K562 (cell line): ENCODE data around the gene SLC12A9. TPM values are rescaled to one million over a fixed set of nuclear protein-coding genes. Genes with fewer than 3 reads are reported as not detected.

Experiments
- HEY1 ChIP-seq: fragments of 250-450 bp; sonication (Bioruptor Pico); IDR thresholded peaks from 2 replicates; pipeline ENCODE4 v1.5.0; 2020; ENCODE audit warnings: mild to moderate bottlenecking, moderate library complexity, borderline replicate concordance
- MBD1 ChIP-seq: fragments of 250-450 bp; sonication (Bioruptor Pico); IDR thresholded peaks from 2 replicates; pipeline ENCODE4 v1.8.0; 2022; ENCODE audit warnings: inconsistent platforms
- MNT ChIP-seq, 2 experiments: fragments of 450-650 bp; conservative IDR thresholded peaks; 2 replicates each; pipeline ENCODE4 v1.6.1; 2017; ENCODE audit warnings: mild to moderate bottlenecking in 2 of 2, moderate library complexity in 2 of 2
- MTA1 ChIP-seq: fragments of 450-650 bp; IDR thresholded peaks from 2 replicates; pipeline ENCODE4 v1.6.1; 2017; ENCODE audit warnings: borderline replicate concordance
- NCOA2 ChIP-seq, 2 experiments: fragments of 450-650 bp; IDR thresholded peaks; 2 replicates each; pipeline ENCODE4 v1.6.1; 2018; ENCODE audit warnings: mild to moderate bottlenecking in 2 of 2, moderate library complexity in 1 of 2; ENCODE audit not compliant: partially characterized antibody in 2 of 2
- PRMT5 ChIP-seq: sonication (generic); formaldehyde crosslinking; IDR thresholded peaks from 2 replicates; pipeline ENCODE4 v1.5.0; 2020; ENCODE audit warnings: missing genetic modification reagents
- PTTG1 ChIP-seq: fragments of 450-650 bp; IDR thresholded peaks from 2 replicates; pipeline ENCODE4 v1.6.1; 2016; ENCODE audit warnings: low read depth, mild to moderate bottlenecking, missing genetic modification characterization, missing compliant biosample characterization
- SAFB2 ChIP-seq: fragments of 200-400 bp; formaldehyde crosslinking; IDR thresholded peaks from 2 replicates; pipeline ENCODE4 v1.6.1; 2018; ENCODE audit warnings: borderline replicate concordance, low read length, low read depth, moderate library complexity; ENCODE audit not compliant: severe bottlenecking
- SREBF1 ChIP-seq: fragments of 150-350 bp; IDR thresholded peaks from 2 replicates; pipeline ENCODE4 v1.6.1; 2014; ENCODE audit warnings: antibody characterized with exemption, low read depth, low read length, borderline replicate concordance
- TAF15 ChIP-seq: fragments of 200-400 bp; formaldehyde crosslinking; IDR thresholded peaks from 2 replicates; pipeline ENCODE4 v1.6.1; 2017; ENCODE audit warnings: mild to moderate bottlenecking, low read depth, low read length, moderate library complexity
- YY1 ChIP-seq, 3 experiments: IDR thresholded peaks; 2 replicates each; pipeline ENCODE4 v1.6.1; 2011; ENCODE audit warnings: low read length in 2 of 3, mild to moderate bottlenecking in 2 of 3, moderate library complexity in 2 of 3, borderline replicate concordance in 1 of 3, control low read depth in 1 of 3, low read depth in 1 of 3; ENCODE audit not compliant: insufficient read depth in 3 of 3, insufficient replicate concordance in 2 of 3, control insufficient read depth in 1 of 3, insufficient read length in 1 of 3; ENCODE audit errors: extremely low read depth in 1 of 3
- ZBTB40 ChIP-seq, 2 experiments: fragments of 450-650 bp in 1 of 2; sonication (generic) in 1 of 2; formaldehyde crosslinking in 1 of 2; IDR thresholded peaks; 2 replicates each; pipeline versions ENCODE4 v1.7.1 to v1.9.0; 2016 to 2022; ENCODE audit warnings: inconsistent platforms in 1 of 2, mild to moderate bottlenecking in 1 of 2, missing genetic modification reagents in 1 of 2
- polyA plus RNA-seq, 8 experiments: library from polyadenylated mRNA; depleted of rRNA in 4 of 8; stranded (reverse) in 5 of 8; unstranded in 3 of 8; fragments of >200 nt; fragmentation: Nextera tagmentation in 2 of 8; fragmentation: Illumina TruSeq in 1 of 8; extraction: Ambion mirVana in 2 of 8; extraction: Trizol in 1 of 8; gene quantifications; 2 replicates each; pipeline versions ENCODE4 v1.2.1 to v1.2.3, GENCODE V29; 2011 to 2014; ENCODE audit warnings: inconsistent platforms in 1 of 8, missing spikeins in 1 of 8
- total RNA-seq, 7 experiments: library from RNA; depleted of rRNA in 6 of 7; stranded (reverse); fragments of >200 nt in 6 of 7; fragmentation: Illumina TruSeq in 2 of 7; extraction: Trizol in 2 of 7; gene quantifications; 2 replicates each; pipeline versions ENCODE4 v1.2.1 to v1.2.3, GENCODE V29; 2011 to 2021; ENCODE audit warnings: low replicate concordance in 1 of 7

Gene SLC12A9
- total and polyA plus RNA-seq, 9 of the 15 experiments (the other 6 are each of a cell fraction or from before 2014, with no cell fraction given) = 0.06 to 20.2 (median 10.7) TPM

GRCh38 chr7:100897772-100898454, 45.4 kb downstream of the SLC12A9 start (continued):
- TF ChIP-seq ZBTB40 (IDR thresholded peaks at IDR 0.05) = no peak
- TF ChIP-seq ZBTB40 (CRISPR knock-in tag; IDR thresholded peaks at IDR 0.05) = no peak
- TF ChIP-seq NCOA2 (IDR thresholded peaks at IDR 0.05; ENCODE audit: partially characterized antibody in 2 of 2) = no peak
- no peak for TF ChIP-seq HEY1 (CRISPR knock-in tag)
- no peak for TF ChIP-seq MBD1 (CRISPR knock-in tag)
- no peak for TF ChIP-seq TAF15
- no peak for TF ChIP-seq PRMT5 (CRISPR knock-in tag)
- no peak for TF ChIP-seq SREBF1
- no peak for TF ChIP-seq MTA1
- peak in 1 of 3 experiments; percentile 64 for TF ChIP-seq YY1 (IDR thresholded peaks at IDR 0.05; ENCODE audit: borderline replicate concordance in 1 of 3, control insufficient read depth in 1 of 3, extremely low read depth in 1 of 3, insufficient read depth in 3 of 3, insufficient read length in 1 of 3, insufficient replicate concordance in 2 of 3, low read depth in 1 of 3, low read length in 2 of 3)
- TF ChIP-seq MNT (conservative IDR thresholded peaks at IDR 0.05) = peak in 1 of 2 experiments; percentile 27; a peak in 1 of 4 replicates
- no peak for TF ChIP-seq SAFB2
- no peak for TF ChIP-seq PTTG1 (tag)
